SK-N-MC (cell line): ENCODE measurements around the gene SLC51B.

Experiments
- EZH2 ChIP-seq: fragments of 200-600 bp; sonication (generic); IDR thresholded peaks from one replicate; pipeline ENCODE4 v1.6.1; 2017; ENCODE audit warnings: antibody characterized with exemption
- POLR2AphosphoS5 ChIP-seq: IDR thresholded peaks from 2 replicates; pipeline ENCODE4 v1.6.1; 2012; ENCODE audit warnings: mild to moderate bottlenecking, low read depth, low read length, borderline replicate concordance

DNA sequence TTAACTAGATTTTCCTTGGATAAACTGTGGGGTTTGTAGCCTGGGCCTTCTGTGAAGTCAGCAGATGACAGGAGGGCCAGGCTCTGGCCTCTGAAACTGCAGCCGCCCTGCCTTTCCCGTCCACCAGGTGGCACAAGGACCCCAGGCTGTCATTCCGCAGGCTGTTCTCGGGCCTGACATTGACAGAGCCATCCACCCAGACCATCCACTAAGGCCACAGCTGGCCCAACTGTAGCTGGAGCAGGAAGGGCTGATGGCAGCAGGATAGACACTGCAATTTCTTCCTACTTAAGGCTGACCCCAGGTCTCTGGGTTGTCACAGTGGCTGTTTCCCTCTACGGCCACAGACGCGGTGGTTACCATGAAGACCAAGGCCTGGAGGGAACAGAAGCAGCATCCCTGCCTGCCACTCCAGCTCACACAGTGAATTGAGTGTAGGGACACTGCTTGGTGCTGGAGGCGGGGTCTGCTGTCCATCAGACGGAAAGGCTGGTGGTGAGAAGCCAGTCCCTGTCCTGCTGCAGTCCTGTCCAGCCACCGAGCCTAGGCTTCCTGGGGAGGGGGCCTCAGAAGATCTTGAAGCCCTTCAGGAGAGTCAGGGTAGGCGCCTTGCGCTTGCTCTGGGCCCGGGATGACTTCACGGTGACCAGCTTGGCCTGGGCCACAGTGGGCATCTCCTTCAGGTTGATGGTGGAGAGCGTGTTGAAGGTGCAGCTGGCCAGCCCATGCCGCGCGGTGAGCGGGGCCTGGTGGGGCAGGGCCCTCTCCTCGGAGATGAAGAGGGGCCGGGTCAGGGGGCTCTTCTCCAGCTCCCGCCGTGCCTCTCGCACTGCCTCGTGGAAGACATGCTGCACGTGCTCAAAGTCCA is 9.4 kb downstream of the SLC51B start:
- TF ChIP-seq POLR2AphosphoS5 (no peak), EZH2 (no peak)
